Measurements from ENCODE around the gene ZNF382. TPM values are rescaled to one million over a fixed set of nuclear protein-coding genes. Genes with fewer than 3 reads are reported as not detected.

The ZNF382 gene
- total RNA-seq, 2 donors from 2014 or later = 3.8 to 13.0 TPM

GRCh38 chr19:36646746-36647145, 41.6 kb downstream of the ZNF382 start:
- ATAC-seq = no peak
- DNase-seq (ENCODE audit: low spot score in 2 of 2) = no peak
- Mint-ChIP-seq H3K27ac (no peak overlapping the region), H3K36me3 (peaks cover 55 to 68% of the 10 kb centered on the region in 2 donors), H3K9me3 (peaks cover 16 to 18% of the 10 kb centered on the region in 2 donors)

GRCh38 chr19:36652958-36653357, 47.8 kb downstream of the ZNF382 start:
- no peak overlapping the region for H3K27ac Mint-ChIP-seq
- DNase-seq (ENCODE audit: low spot score in 2 of 2) (no peak), ATAC-seq (no peak)
- H3K9me3 Mint-ChIP-seq = peaks cover 35 to 36% of the 10 kb centered on the region in 2 donors
- peaks cover 54 to 78% of the 10 kb centered on the region in 2 donors for H3K36me3 Mint-ChIP-seq

- DNase-seq (ENCODE audit: low spot score in 2 of 2) (no peak), ATAC-seq (no peak)
- H3K36me3 Mint-ChIP-seq = peaks cover 62 to 81% of the 10 kb centered on the region in 2 donors
- H3K27ac Mint-ChIP-seq = peak overlapping the region in 1 of 2 donors; percentile 90
- H3K9me3 Mint-ChIP-seq = peaks cover 22 to 42% of the 10 kb centered on the region in 2 donors
These were observed 60.7 kb downstream of the ZNF382 start for GRCh38 chr19:36665832-36666231.

GRCh38 chr19:36668646-36669045, 63.5 kb downstream of the ZNF382 start:
- ATAC-seq (no peak), DNase-seq (ENCODE audit: low spot score in 2 of 2) (no peak)
- H3K9me3 Mint-ChIP-seq = peaks cover 27 to 28% of the 10 kb centered on the region in 2 donors
- H3K36me3 Mint-ChIP-seq = peaks cover 73 to 75% of the 10 kb centered on the region in 2 donors
- H3K27ac Mint-ChIP-seq = peak overlapping the region in 1 of 2 donors; percentile 3

- H3K9me3 Mint-ChIP-seq = peaks cover 20 to 22% of the 10 kb centered on the region in 2 donors
- no peak for DNase-seq (ENCODE audit: low spot score in 2 of 2)
- H3K27ac Mint-ChIP-seq = no peak overlapping the region
- H3K36me3 Mint-ChIP-seq = peaks cover 48 to 50% of the 10 kb centered on the region in 2 donors
- ATAC-seq = no peak
These were observed 67.3 kb downstream of the ZNF382 start for GRCh38 chr19:36672368-36672767.

- H3K27ac Mint-ChIP-seq = no peak overlapping the region
- H3K9me3 Mint-ChIP-seq = peaks cover 16 to 21% of the 10 kb centered on the region in 2 donors
- no peak for ATAC-seq
- peaks cover 52 to 56% of the 10 kb centered on the region in 2 donors for H3K36me3 Mint-ChIP-seq
- DNase-seq (ENCODE audit: low spot score in 2 of 2) = no peak
These were observed 69.1 kb downstream of the ZNF382 start for GRCh38 chr19:36674201-36674600.

- Mint-ChIP-seq H3K9me3 (peaks cover 21 to 37% of the 10 kb centered on the region in 2 donors), H3K36me3 (peaks cover 54 to 63% of the 10 kb centered on the region in 2 donors), H3K27ac (no peak overlapping the region)
- DNase-seq (ENCODE audit: low spot score in 2 of 2) (no peak), ATAC-seq (no peak)
These were observed 74.3 kb downstream of the ZNF382 start for GRCh38 chr19:36679455-36679854.

Other genes starting within 250 kb of the ZNF382 start
- gene ZFP14, start 226.1 kb upstream of the ZNF382 start, total RNA-seq = 1 to 10 TPM; 2.3 to 2.4 TPM
- gene ZFP82, start 186.7 kb upstream of the ZNF382 start, total RNA-seq = 1 to 10 TPM; 3.5 to 5.0 TPM
- 1 to 10 TPM; 5.0 to 5.4 TPM for gene ZNF566, start 115.8 kb upstream of the ZNF382 start, total RNA-seq
- 1 to 10 TPM; 6.0 to 6.3 TPM for gene ZNF260, start 77.0 kb upstream of the ZNF382 start, total RNA-seq
- 10 to 100 TPM; 15.6 to 26.8 TPM for gene ZNF529, start 32.0 kb upstream of the ZNF382 start, total RNA-seq
- 1 to 10 TPM; 3.2 to 4.8 TPM for gene ZNF461, start 61.5 kb downstream of the ZNF382 start, total RNA-seq
- 1 to 10 TPM; 5.4 to 7.4 TPM for gene ZNF567, start 82.3 kb downstream of the ZNF382 start, total RNA-seq
- gene ZNF850, start 167.5 kb downstream of the ZNF382 start, total RNA-seq = 10 to 100 TPM in 1 of 2 donors, 1 to 10 TPM in 1; 8.0 to 40.7 TPM
- gene ZNF790, start 233.1 kb downstream of the ZNF382 start, total RNA-seq = 1 to 10 TPM; 4.6 to 8.0 TPM
- 1 to 10 TPM; 4.3 to 5.7 TPM for gene ZNF345, start 245.6 kb downstream of the ZNF382 start, total RNA-seq